Neutrophil (primary cell): ENCODE results near the gene PCDHGA1.
A peak's percentile ranks its signal among the peaks of the same experiment; 100 is the strongest.
"Not testable (repeated sequence)": the region's sequence is repeated elsewhere in the genome, so short reads cannot be mapped to it uniquely, and the experiment has no call there.

ENCODE experiments used
- H3K27ac ChIP-seq: fragments of 200-600 bp; sonication (generic); 2 replicates; pipeline ENCODE4 v1.5.1; 2016; ENCODE audit warnings: mild to moderate bottlenecking, moderate library complexity
- H3K27me3 ChIP-seq: fragments of 200-600 bp; sonication (generic); 2 replicates; pipeline ENCODE4 v1.6.0; 2016; ENCODE audit warnings: mild to moderate bottlenecking
- H3K36me3 ChIP-seq: fragments of 200-600 bp; sonication (generic); 2 replicates; pipeline ENCODE4 v1.5.1; 2017
- H3K4me1 ChIP-seq, 2 experiments: fragments of 200-600 bp in 1 of 2; sonication (generic) in 1 of 2; 1 replicate in 1 of 2; 2 replicates in 1 of 2; pipeline versions ENCODE4 v1.5.1 to v1.6.1; 2013 to 2016; ENCODE audit warnings: low read depth in 1 of 2, low read length in 1 of 2, mild to moderate bottlenecking in 1 of 2, moderate library complexity in 1 of 2; ENCODE audit not compliant: control insufficient read depth in 1 of 2, insufficient read depth in 1 of 2
- H3K4me3 ChIP-seq, 2 experiments: fragments of 200-600 bp in 1 of 2; sonication (generic) in 1 of 2; 1 replicate in 1 of 2; 2 replicates in 1 of 2; pipeline ENCODE4 v1.5.1; 2013 to 2016; ENCODE audit warnings: low read depth in 1 of 2, low read length in 1 of 2, mild to moderate bottlenecking in 1 of 2, moderate library complexity in 1 of 2
- H3K9me3 ChIP-seq: fragments of 200-600 bp; sonication (generic); 2 replicates; pipeline ENCODE4 v1.5.1; 2016
- CTCF ChIP-seq: fragments of 200-600 bp; sonication (generic); IDR thresholded peaks from 2 replicates; pipeline ENCODE4 v1.5.1; 2016; ENCODE audit warnings: antibody characterized with exemption

PCDHGA1 gene

GRCh38 chr5:141343953-141344463 is 13.7 kb downstream of the PCDHGA1 start:
- Histone ChIP-seq H3K9me3 (peaks cover 17% of the 10 kb centered on the region), H3K36me3 (no peaks in the 10 kb centered on the region), H3K4me3 (peak overlapping the region in 1 of 2 experiments; percentile 4), H3K4me1 (no peaks in the 10 kb centered on the region), H3K27me3 (peaks cover 89% of the 10 kb centered on the region), H3K27ac (no peak overlapping the region)
- TF ChIP-seq CTCF: no peak

GRCh38 chr5:141345327-141345726 is 15.0 kb downstream of the PCDHGA1 start:
- Histone ChIP-seq H3K36me3 (no peaks in the 10 kb centered on the region), H3K27ac (no peak overlapping the region), H3K4me1 (no peaks in the 10 kb centered on the region), H3K4me3 (no peak overlapping the region), H3K27me3 (peaks cover 89% of the 10 kb centered on the region), H3K9me3 (peaks cover 12% of the 10 kb centered on the region)
- no peak for TF ChIP-seq CTCF

GRCh38 chr5:141346017-141346416 is 15.7 kb downstream of the PCDHGA1 start:
- not testable (repeated sequence) for H3K9me3 ChIP-seq, H3K4me1 ChIP-seq, H3K36me3 ChIP-seq, H3K27ac ChIP-seq, H3K4me3 ChIP-seq
- peaks cover 89% of the 10 kb centered on the region for H3K27me3 ChIP-seq

- Histone ChIP-seq H3K36me3 (no peaks in the 10 kb centered on the region), H3K9me3 (peaks cover 19% of the 10 kb centered on the region), H3K4me3 (no peak within 1 kb of the TSS), H3K27ac (no peak within 1 kb of the TSS), H3K27me3 (peaks cover 89% of the 10 kb centered on the region), H3K4me1 (no peaks in the 10 kb centered on the region)
- no peak for TF ChIP-seq CTCF
Observed at GRCh38 chr5:141349917-141350619, 19.8 kb downstream of the PCDHGA1 start, which contains the start of gene PCDHGB1. Gene PCDHGB1 (plus strand): TSS chr5:141350099. CDS start chr5:141350261, 162 bp downstream.

GRCh38 chr5:141351591-141351990 is 21.3 kb downstream of the PCDHGA1 start:
- Histone ChIP-seq H3K9me3 (peaks cover 19% of the 10 kb centered on the region), H3K4me1 (no peaks in the 10 kb centered on the region), H3K4me3 (no peak overlapping the region), H3K36me3 (no peaks in the 10 kb centered on the region), H3K27me3 (peaks cover 91% of the 10 kb centered on the region), H3K27ac (no peak overlapping the region)
- no peak for TF ChIP-seq CTCF

- Histone ChIP-seq H3K27me3 (peaks cover 100% of the 10 kb centered on the region), H3K9me3 (peaks cover 22% of the 10 kb centered on the region), H3K27ac (no peak within 1 kb of the TSS), H3K36me3 (no peaks in the 10 kb centered on the region), H3K4me1 (no peaks in the 10 kb centered on the region), H3K4me3 (no peak within 1 kb of the TSS)
- no peak for TF ChIP-seq CTCF
Observed at GRCh38 chr5:141354900-141355469, 24.7 kb downstream of the PCDHGA1 start, which contains the start of gene PCDHGA4. Gene PCDHGA4 (plus strand): TSS chr5:141355021. CDS start chr5:141355108, 87 bp downstream.
